Neural crest cell (in vitro differentiated cells): ENCODE results near the gene C14orf93. TPM values are rescaled to one million over a fixed set of nuclear protein-coding genes. Genes with fewer than 3 reads are reported as not detected.

ENCODE experiments used
- DNase-seq: peaks from one replicate; pipeline ENCODE4 v3.0.0; 2021; ENCODE audit warnings: low read depth, mixed read lengths, low spot score
- H3K27ac Mint-ChIP-seq: one replicate; pipeline ENCODE4 v1.8.0; 2021; ENCODE audit warnings: mild to moderate bottlenecking, mixed read lengths; ENCODE audit not compliant: unreplicated experiment
- H3K27me3 Mint-ChIP-seq: 2 replicates; pipeline ENCODE4 v1.8.0; 2021; ENCODE audit warnings: low read depth, mild to moderate bottlenecking, mixed read lengths
- H3K36me3 Mint-ChIP-seq: 2 replicates; pipeline ENCODE4 v1.8.0; 2021; ENCODE audit warnings: low read depth, mild to moderate bottlenecking, mixed read lengths
- H3K4me1 Mint-ChIP-seq: 2 replicates; pipeline ENCODE4 v1.8.0; 2021; ENCODE audit warnings: mixed read lengths
- H3K4me3 Mint-ChIP-seq: one replicate; pipeline ENCODE4 v1.8.0; 2021; ENCODE audit warnings: mild to moderate bottlenecking, mixed read lengths
- H3K9me3 Mint-ChIP-seq: 2 replicates; pipeline ENCODE4 v1.8.0; 2021; ENCODE audit warnings: mixed read lengths
- total RNA-seq: library from RNA; stranded (reverse); gene quantifications from 2 replicates; pipeline ENCODE4 v1.2.1, GENCODE V29; 2021
- TF ChIP-seq, protein P1 (sequence below): fragments of 200-600 bp; sonication (generic); conservative IDR thresholded peaks from 2 replicates; pipeline ENCODE4 v1.5.0; 2021; ENCODE audit warnings: antibody characterized with exemption, mild to moderate bottlenecking

C14orf93 gene
- total RNA-seq, 1 donor from 2014 or later: 13.6 TPM

DNA sequence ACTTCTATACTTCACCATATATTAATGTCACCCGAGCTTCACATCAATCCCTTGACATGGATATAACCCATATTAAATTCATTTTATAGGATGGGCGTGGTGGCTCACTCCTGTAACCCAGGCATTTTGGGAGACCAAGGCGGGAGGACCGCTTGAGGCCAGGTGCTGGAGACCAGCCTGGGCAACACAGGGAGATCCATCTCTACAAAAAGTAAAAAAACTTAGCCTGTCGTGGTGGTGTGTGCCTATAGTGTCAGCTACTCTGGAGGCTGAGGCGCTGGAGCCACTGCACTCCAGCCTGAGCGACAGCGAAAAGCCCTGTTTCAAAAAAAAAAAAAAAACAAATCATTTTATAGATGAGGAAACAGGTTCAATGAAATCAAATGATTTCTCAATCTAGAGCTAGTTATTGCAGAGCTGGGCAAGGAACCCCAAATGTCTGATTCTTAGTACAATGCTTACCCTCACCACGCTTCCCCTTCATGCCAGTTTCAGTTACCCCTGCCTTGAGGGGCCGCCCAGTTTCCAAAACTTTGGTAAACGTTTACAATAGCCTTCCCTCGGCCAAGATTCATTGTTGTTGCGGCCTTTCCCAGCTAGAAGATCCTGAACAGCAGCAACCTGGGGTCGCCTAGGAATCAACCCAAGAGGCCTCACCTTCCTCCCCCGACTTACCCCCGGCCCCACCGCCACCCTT, 24.0 kb upstream of the C14orf93 start:
- H3K27me3 Mint-ChIP-seq: no peaks in the 10 kb centered on the region
- H3K27ac Mint-ChIP-seq: peak overlapping the region; percentile 76
- H3K4me3 Mint-ChIP-seq: peak overlapping the region; percentile 84
- H3K4me1 Mint-ChIP-seq: peaks cover 29% of the 10 kb centered on the region
- H3K36me3 Mint-ChIP-seq: peaks cover 15% of the 10 kb centered on the region
- DNase-seq: no peak
- H3K9me3 Mint-ChIP-seq: no peaks in the 10 kb centered on the region
- TF ChIP-seq, protein P1, sequence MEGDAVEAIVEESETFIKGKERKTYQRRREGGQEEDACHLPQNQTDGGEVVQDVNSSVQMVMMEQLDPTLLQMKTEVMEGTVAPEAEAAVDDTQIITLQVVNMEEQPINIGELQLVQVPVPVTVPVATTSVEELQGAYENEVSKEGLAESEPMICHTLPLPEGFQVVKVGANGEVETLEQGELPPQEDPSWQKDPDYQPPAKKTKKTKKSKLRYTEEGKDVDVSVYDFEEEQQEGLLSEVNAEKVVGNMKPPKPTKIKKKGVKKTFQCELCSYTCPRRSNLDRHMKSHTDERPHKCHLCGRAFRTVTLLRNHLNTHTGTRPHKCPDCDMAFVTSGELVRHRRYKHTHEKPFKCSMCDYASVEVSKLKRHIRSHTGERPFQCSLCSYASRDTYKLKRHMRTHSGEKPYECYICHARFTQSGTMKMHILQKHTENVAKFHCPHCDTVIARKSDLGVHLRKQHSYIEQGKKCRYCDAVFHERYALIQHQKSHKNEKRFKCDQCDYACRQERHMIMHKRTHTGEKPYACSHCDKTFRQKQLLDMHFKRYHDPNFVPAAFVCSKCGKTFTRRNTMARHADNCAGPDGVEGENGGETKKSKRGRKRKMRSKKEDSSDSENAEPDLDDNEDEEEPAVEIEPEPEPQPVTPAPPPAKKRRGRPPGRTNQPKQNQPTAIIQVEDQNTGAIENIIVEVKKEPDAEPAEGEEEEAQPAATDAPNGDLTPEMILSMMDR: no peak

GRCh38 chr14:23033251-23033727, 23.3 kb upstream of the C14orf93 start:
- Mint-ChIP-seq H3K36me3 (peaks cover 15% of the 10 kb centered on the region), H3K4me3 (peak overlapping the region; percentile 84), H3K4me1 (peaks cover 29% of the 10 kb centered on the region), H3K9me3 (no peaks in the 10 kb centered on the region), H3K27me3 (no peaks in the 10 kb centered on the region), H3K27ac (no peak overlapping the region)
- TF ChIP-seq, protein P1: no peak
- DNase-seq: no peak

GRCh38 chr14:23030936-23031335, 21.0 kb upstream of the C14orf93 start:
- H3K4me3 Mint-ChIP-seq: peak overlapping the region; percentile 54
- H3K27me3 Mint-ChIP-seq: no peaks in the 10 kb centered on the region
- no peak overlapping the region for H3K27ac Mint-ChIP-seq
- TF ChIP-seq, protein P1: no peak
- no peak for DNase-seq
- no peaks in the 10 kb centered on the region for H3K9me3 Mint-ChIP-seq
- H3K4me1 Mint-ChIP-seq: peaks cover 37% of the 10 kb centered on the region
- peaks cover 19% of the 10 kb centered on the region for H3K36me3 Mint-ChIP-seq

DNA sequence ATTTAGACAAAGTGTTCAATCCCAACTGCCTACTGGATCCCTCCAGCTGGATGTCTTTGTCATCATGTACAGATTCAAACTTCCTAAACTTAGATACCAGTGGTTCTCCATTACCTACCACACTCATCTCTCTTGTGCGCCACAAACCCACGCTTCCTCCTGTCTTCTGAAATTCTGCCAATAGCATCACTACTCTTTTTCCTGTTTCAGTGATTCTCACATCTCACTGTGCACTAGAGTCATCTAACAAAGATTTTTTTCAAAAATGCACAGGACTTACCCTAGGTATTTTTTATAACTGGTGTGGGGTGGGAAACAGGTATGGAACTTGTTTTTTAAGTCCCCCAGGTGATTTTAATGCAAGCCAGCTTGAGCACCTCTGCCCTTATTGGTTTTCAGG, 18.9 kb upstream of the C14orf93 start:
- H3K27me3 Mint-ChIP-seq: no peaks in the 10 kb centered on the region
- H3K27ac Mint-ChIP-seq: no peak overlapping the region
- H3K36me3 Mint-ChIP-seq: peaks cover 23% of the 10 kb centered on the region
- TF ChIP-seq, protein P1: no peak
- DNase-seq: no peak
- no peaks in the 10 kb centered on the region for H3K9me3 Mint-ChIP-seq
- no peak overlapping the region for H3K4me3 Mint-ChIP-seq
- peaks cover 42% of the 10 kb centered on the region for H3K4me1 Mint-ChIP-seq

DNA sequence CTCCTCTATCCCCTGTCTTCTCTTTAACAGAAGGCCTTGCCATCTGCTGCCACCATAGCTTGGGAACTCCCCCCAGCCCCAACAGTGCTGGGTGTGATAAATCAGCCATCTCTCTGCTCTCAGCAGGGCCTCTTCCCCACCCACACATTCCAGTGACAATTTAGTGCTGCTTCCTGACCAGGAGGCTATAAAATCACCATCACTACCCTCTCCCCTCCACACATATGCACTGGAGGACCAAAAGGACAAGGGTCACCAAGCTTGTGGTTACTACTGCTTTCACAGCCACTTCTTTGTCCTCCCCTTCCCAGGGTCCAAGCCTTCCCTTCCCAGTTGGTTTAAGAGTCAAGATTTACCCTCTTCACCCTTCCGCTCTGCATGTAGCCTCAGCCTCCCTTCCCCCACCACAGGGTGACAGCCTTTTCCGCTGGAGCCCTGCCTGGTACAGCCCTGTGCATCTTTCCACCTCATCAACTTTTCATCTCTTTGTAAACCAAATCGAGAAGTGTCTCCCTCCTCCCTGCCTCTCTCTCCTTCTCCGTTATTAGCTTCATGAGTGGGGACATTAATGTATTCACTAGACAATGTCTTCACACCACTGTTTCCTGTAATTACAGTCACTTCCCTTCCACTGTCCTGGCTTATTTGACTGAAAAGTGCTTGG, 15.3 kb upstream of the C14orf93 start:
- no peak for DNase-seq
- Mint-ChIP-seq H3K36me3 (peaks cover 12% of the 10 kb centered on the region), H3K27ac (peak overlapping the region; percentile 22), H3K27me3 (no peaks in the 10 kb centered on the region), H3K4me1 (peaks cover 52% of the 10 kb centered on the region), H3K4me3 (peak overlapping the region; percentile 9), H3K9me3 (no peaks in the 10 kb centered on the region)
- TF ChIP-seq, protein P1: no peak
